HG03095 (cell line): ENCODE measurements around the gene TPMT.

Experiments
- ATAC-seq: cut with Tn5 transposase; IDR thresholded peaks from one replicate; pipeline ENCODE4 v1.9.1; 2021; ENCODE audit warnings: moderate library complexity; ENCODE audit not compliant: unreplicated experiment

The TPMT gene

DNA sequence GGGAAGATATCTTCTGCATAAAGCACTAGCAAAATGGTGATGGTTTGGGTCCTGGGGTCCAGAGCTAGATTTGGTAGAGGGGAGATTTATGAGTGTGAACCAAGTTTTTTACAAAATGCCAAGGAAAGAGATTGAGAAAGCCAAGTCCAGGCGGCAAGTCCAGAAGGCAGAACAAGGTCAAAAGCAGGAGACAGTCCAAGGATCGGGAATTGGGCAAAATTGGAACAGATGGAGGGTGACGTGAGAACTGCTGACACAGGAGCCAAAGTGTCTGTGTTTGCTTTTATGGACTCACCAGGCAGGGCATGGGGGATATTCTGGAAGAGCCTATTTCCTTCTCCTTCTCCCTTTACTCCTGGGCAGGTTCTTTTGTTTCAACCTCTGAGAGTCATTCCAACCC, 36.5 kb downstream of the TPMT start:
- ATAC-seq, result no peak

DNA sequence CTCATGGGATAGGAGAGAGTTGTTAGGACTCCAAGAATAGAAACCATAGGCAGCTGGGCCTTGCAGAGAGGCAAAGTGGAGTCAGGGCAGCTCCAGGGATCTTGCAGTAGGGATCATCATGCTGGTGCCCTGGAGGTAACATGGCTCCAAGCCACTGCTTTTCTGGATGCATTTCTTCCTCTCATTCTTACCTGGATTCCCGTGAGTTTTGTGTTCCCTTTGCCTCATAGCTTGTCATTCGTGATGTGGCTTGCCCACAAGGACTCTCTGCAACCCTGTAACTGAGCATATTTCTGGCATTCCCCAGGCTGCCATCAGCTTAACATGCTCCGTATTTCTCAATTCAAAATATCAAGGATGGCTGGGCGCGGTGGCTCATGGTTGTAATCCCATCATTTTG, 37.7 kb downstream of the TPMT start:
- no peak for ATAC-seq

DNA sequence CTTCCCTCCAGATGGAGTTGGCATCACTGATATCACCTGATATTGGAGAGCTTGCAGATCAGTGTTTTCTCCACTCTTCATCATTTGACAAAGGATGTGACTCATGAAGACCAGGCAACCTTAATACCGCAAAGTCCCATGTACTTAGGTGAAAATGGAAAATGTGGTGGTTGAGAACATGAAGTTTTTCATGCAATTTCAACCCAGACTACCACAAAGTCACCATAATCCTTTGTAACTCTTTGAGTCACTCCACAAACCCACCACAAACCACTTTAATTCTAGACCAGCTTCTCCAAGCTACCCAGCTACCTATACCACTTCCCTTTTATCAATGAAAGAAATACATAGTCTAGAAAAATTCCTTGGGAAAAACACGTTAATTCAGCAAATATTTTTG, 39.5 kb downstream of the TPMT start:
- ATAC-seq, result no peak

DNA sequence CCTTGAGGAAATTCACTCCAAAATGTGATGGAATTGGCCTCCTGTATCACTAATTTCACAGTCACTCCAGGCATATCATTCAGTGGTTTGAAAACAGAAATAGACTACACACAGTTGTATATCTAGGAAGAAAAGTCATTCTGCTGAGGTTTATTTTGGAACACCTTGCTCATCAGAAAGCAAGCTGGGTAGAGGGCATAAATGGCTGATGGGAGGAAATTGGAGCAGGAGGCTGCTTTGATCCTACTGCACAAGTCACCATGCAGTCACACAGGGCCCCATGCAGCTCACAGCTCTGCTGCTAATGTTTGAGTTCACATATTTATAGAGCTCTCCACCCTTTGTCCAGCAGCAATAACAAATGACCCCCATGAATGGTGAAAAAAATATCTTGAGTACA, 44.7 kb downstream of the TPMT start:
- ATAC-seq, result no peak

DNA sequence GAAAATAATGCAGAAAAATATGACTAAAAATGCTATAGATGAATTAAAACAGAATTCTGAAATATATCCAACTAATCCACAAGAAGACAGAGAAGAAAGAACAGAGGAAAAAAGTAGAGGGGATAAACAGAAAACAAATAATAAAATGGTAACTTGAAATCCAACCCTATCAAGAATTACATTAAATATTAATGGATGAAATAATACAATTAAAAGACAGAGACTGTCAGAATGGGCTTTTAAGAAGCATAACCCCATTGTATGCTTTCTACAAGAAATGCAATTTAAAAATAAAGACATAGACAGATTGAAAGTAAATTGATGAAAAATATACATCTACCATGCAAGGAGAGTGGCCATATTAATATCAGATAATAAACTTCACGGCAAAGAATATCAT, 47.8 kb downstream of the TPMT start:
- no peak for ATAC-seq

DNA sequence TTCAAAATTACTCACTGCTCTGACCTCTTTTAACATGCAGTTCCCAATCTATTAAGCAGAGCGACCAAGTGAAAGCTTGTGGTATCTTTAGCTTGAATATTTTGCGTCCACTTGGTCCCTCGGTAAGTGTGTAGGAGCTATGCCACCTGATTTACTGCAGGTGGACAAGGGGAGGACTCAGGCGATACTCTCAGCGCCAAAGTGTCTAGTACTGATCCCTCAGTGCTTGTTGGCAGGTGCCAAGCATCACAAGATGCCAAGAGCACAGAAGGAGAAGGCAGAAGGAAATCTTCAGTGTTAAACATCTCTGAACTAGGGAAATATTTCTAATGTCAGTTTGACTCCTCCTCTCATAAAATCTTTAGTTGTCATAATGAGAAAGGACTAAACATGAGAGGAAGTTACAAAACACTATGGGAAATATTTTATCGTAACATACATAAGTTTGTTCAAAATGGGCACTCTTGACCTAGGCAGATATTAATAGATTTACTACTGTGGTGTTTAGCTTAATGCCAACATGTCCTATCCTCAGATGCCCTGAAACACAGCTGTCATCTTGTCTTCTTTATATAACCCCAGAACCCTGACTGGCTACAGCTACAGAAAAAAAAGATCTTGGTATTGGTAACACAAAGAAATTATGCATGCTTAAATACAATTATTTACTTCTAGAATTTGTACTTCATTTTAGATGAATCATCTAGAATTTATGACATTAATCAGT, 51.9 kb downstream of the TPMT start:
- ATAC-seq, result no peak

DNA sequence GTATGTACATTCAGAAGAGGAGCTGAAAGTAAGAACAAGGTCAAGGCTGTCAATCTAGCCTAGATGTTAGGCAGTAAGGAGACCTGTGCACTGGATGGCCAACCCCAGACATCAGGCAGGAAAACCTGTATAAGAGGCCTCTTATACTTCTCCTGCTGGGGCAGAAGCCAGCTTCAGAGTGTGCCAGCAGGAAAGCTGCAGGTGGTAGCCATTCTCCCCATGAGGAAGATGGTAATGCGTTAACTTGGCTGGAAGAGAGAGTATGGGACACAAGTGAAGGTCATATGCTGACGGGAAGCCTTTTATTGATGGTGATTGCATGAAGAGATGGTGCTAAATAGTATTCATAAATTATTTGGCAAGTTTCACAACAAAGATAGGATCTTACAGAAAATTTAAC, 53.0 kb downstream of the TPMT start:
- ATAC-seq, result no peak

DNA sequence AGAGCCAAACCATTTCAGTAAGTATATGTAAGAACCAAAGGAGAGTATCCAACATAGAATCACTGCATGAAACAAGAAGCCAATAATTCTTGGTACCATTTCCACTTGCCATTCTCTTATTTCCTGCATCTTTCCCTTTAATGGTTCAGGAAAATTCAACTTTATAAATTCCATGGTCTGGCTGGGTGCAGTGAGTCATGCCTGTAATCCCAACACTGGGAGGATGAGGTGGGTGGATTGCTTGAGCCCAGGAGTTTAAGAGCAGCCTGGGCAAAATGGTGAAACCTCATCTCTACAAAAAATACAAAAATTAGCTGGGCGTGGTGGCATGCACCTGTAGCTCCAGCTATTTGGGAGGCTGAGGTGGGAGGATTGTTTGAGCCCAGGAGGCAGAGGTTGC, 53.6 kb downstream of the TPMT start:
- ATAC-seq, result no peak

DNA sequence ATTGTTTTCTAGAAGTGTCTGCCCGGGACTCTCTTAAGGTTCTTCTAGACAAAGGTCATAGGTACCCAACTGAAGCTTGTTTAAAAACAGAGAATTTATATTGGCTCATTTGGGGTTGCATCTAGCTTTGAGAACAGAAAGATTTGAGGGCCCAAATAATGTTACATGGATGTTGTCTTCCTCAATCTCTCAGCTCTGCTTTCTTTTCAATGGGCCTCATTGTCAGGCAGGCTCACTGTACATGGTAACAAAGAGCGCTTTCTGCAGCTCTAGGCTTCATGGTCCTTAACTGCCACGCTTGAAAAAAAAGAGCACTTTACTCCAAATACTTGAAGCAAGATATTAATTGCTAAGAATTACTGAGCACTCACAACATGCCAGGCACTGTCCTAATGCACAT, 54.6 kb downstream of the TPMT start:
- ATAC-seq, result no peak

DNA sequence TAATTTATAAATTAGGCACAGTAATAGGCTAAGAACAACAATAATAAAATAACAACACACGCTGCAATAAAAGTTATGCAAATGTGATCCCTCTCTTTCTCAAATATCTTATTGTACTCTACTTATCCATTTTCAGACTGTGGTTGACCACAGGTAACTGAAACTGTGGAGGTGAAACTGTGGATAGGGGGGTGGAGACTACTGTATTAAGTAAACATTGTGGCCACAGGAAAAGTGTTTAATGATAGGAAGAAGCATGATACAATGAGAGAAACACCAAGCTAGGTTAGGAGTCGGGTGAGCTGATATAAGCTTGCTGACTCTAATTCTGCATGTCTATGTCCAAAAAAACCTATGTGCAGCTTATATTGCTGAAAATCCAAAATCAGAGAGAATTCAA, 55.4 kb downstream of the TPMT start:
- no peak for ATAC-seq

DNA sequence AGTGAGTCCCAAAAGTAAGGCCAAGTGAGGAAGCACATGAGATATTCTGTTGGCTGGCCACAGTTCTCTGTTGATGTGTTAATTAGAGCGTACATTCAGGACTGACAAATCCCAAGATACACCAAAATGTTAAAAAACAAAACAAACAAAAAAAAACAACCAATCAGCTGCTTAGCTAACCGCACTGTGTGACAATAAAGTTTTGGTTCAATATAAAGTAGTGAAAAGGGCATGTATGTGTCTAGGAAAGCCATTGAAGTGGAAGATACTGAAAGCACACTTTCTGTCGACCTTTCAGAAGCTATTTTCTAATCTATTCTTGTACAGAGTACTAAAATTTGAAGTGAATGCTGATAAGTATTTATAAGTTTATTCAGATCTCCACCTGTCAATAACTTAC, 58.5 kb downstream of the TPMT start:
- ATAC-seq, result no peak

DNA sequence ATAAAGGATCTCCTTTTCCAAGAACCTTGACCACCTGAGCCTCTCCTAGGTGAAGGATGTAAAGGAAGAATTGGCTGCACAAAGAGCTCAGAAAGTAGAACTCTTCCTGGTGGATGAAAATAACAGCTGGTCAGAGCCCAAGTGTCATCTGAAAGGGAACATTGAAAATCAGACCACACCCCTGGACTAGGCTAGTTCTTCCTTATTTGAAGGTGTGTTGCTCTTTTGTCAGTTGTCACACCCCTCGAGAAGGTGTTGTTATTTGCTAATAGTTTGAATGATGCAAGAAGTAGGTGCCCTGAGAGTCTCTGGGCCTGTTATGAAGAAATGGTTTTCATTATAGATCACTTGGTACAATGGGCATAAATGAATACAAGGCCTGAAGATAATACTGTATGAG, 63.5 kb downstream of the TPMT start:
- no peak for ATAC-seq

DNA sequence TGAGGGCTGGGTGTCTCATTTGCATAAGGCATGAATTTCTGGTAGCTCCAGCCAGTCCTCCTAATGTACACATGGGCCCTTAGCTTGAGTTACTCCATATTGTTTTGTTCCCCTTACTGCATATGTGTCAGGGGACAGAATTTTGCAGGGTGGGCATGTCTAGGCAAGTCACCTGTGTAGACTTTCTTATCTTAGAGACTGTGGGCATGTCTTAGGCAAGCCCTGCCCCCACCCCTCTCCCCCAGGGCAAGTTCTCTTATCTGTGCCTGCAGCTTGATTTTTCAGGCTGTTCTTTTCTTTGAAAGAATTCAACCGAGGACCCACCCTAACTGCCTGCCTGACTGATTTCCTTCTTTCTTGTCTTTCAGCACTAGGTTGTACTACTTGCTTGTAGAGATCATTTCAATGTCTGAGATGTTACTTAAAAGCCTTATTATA, 64.5 kb downstream of the TPMT start:
- no peak for ATAC-seq

DNA sequence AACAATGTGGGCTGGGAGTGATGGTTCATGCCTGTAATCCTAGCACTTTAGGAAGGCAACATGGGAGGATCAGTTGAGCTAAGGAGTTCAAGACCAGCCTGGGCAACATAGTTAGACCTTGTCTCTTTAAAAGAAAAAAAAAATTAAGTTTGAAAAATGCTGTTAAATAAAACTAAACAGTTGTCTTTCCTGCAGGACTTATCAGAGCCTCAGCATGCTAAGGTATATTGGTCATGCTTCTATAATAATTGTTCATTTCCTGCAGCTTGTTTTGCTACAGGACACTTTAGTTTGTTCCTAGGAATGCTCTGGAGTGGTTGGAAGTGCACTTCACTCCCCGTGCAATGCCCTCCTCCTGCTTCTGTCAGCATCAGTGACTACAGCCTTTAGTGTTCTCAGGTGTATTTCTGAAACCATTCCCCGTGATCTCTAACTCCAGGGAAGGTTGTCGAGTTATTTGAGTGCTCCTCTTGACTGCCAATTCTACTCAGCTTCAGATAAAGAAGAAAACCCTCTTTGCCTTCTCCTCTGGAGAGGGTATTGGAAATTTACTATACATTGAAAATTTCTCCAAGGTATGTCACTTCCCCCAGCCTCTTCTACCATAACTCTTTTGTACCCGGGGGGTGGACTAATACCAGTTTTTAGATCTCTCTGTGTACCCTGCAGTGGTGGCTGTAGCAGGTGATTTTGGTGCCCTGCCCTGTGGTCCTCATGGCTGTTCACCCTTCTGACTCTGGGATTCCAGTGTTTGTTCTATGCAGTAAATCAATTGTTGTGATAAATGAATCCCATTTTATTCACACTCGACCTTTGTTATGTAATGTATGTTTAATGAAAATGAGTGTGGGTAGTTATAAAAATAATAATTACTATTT, 66.2 kb downstream of the TPMT start:
- no peak for ATAC-seq

DNA sequence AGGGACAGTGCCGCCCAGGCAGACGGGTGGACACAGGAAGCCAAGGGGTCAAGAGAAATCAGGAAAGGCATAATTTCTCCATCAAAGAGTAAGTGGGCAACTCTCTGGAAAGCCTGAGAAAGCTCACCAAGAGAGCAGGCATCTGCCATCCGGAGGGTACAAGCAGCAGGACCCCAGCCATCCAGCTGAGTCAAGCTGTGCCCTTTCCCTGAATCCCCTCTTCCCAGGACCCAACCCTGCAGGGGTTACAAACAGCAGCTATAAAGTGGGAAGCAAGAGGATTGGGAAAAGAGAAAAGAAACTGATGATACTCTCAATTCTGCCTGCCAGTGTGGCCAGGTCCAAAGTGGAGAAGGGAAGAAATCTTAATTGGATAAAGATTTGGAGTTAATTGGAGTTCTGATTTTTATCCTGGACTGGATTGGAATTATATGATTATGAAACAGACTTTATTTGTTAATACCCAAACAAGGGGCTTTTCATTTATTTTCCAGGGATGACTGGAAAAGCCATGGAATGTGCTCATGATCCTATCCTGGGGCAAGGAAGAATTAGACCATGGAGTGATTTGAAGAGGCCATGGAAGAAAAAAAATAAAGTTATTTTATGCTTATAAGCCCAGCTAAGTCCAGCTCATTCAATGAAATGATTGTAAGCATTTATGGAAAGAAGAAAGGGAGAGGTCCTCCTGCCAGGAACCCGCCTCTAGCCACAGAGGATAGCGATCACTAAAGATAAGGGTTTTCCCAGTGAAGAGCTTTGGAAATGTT, 67.3 kb downstream of the TPMT start:
- ATAC-seq, result no peak

DNA sequence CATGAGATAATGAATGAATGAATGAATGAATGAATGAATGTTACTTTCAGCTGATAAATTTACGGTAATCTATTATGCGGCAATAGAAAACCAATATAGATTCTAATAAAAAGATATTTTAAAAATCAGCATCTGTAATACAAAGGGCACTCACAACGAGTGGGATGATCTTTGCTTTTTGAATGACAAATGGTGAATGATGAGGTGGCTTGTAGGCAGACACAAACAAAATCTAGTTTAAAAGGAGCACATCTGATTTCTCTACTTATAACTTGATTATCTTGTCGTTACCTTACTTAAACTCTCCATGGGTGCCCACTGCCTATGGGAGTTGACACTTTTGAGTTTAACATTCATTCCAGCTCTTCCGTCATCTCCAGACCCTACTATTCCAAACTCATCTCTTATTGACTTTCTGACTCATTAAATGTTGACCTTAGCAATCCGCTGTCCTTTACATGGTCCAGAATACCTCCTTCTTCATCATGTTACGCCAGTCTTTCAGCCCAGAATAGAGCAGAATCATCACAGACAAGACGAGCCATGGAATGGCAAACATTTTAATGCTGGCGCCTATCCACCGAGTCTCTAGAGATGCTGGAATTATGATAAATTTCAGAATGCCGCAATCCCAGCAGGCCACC, 73.7 kb downstream of the TPMT start:
- no peak for ATAC-seq

DNA sequence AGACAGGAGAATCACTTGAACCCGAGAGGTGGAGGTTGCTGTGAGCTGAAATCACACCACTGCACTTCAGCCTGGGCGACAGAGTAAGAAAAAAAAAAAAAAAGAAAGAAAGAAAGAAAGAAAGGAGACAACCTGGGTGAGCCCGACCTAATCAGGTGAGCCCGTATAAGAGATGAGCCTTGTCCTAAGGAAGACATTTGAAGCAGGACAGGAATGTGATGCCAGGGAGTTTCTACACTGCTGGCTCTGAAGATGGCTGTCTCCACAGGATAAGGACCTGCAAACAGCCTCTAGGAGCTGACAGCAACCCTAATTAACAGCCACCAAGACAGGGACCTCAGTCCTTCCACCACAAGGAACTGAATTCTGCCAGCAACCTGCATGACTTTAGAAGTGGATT, 74.3 kb downstream of the TPMT start:
- ATAC-seq, result no peak

DNA sequence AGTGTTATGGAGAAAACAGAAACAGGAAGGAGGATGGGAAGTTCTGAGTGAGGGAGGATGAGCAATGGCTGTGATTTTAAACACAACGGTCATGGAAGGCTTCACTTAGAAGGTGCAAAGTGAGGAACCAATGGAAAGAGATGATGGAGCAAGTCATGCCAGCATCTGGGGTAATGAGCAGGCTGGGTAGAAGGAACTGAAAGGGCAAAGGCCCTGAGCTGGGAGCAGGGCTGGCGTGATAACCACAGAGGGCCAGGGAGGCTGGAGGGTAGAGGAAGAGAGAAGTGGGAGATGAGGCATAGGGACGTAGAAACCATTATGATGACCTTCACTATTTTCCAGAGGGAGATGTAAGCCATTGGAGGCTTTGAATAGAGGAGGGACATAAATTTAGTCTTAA, 76.0 kb downstream of the TPMT start:
- ATAC-seq, result no peak
